ENCODE measurements around the gene ADAM8.
"Not testable (repeated sequence)": the region's sequence is repeated elsewhere in the genome, so short reads cannot be mapped to it uniquely, and the experiment has no call there.

Gene ADAM8

DNA sequence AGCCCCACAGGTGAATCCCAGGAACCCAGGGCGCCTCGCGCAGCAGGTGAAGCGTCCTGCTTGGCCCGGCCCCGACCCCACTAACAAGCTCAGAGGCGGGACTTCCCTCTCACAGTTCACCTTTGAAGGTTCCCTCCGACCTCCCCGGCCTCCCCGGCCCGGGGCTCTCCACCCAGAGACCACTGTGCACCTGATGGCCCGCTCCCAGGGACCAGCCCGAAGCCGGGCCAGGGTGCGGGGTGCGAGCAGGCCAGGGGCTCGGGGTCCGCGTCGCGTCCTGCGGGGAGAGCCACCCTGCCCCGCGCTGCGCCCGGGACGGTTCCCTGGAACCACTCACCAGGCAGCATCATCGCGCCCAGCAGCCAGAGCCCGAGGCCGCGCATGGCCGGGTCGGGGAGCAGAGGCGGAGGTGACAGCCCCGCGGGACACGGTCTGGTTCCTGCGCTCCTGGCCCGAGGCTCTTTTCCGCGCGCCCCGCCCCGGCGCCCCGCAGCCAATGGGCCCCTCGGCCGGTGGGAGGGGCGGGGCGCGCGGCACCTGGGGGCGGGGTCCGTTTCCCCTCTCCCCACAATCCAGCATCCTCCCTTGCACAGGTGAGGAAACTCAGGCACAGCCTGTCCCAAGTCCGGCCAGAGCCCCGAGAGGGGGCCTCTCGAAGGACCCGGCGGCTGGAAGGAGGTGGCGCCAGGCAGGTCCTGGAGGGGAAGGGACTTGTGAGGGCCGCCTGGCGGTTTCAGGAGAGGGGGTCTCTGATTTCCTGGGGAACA is at the start of gene ADAM8:
ADAM8 (minus strand) TSS at position 434 of the 767 bp plus-strand sequence; CDS start at position 383, 51 bp downstream.
- in situ Hi-C loops (cut with HindIII; ENCODE audit: low pct_ligation_motif_present, low pct_unique_long_range_greater_than_20kb, low sequenced_read_pairs) = no loop called here
- peak; percentile 59 for DNase-seq

DNA sequence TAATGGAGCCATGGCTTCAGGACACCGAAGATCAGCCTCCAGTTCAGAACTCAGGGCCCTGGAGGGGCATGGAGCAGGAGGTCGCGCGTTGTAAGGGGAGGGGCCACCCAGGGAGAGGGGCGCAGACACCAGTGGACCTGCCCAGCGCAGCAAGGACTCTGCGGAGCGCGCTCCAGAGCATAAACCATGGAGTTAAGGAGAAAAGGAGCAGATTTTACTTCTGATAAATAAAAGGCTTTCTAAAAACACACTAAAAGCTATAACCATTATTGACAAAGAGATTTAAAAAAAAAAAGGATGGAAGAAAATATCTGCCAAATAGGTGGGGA is 49.5 kb upstream of the ADAM8 start:
- in situ Hi-C loops (cut with HindIII; ENCODE audit: low pct_ligation_motif_present, low pct_unique_long_range_greater_than_20kb, low sequenced_read_pairs) = no loop called here
- no peak for DNase-seq

DNA sequence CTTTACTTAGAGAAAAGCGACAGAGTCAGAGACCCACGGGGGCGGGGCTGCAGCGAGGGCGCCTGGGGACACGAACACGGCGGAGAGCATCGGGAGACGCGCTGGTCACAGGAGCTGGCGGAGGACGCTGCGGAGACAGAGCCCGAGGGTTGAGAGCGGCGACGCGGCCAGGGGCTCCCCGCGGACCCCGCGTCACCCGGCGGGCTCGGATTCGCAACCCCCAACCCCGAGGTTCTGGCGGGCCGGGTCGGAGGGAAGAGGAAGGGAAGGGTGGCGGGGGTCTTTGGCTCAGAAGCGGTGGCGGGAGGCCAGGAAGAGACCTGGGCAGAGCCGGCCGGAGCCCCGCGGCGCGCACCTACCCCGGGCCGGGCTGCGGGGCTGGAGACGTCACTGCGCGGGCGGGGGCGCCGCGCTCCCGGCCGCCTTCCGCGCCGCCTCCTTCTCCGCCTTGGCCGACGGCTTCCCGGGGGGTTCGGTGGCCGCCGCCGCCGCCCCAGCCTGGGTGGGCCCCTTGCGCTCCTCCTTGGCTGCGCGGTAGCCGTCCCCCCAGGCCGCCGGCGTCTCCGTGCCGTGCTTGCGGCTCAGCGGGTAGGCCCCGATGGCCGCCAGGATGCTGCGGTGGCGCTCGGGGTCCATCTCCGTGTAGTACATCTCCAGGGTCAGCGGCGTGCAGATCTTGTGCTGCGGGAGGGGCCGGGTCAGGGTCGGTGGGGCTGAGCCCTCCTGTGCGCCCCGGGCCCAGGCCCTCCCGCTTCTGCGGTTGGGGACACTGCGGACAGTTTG is 49.0 kb upstream of the ADAM8 start:
- in situ Hi-C loops (cut with HindIII; ENCODE audit: low pct_ligation_motif_present, low pct_unique_long_range_greater_than_20kb, low sequenced_read_pairs) = no loop called here

DNA sequence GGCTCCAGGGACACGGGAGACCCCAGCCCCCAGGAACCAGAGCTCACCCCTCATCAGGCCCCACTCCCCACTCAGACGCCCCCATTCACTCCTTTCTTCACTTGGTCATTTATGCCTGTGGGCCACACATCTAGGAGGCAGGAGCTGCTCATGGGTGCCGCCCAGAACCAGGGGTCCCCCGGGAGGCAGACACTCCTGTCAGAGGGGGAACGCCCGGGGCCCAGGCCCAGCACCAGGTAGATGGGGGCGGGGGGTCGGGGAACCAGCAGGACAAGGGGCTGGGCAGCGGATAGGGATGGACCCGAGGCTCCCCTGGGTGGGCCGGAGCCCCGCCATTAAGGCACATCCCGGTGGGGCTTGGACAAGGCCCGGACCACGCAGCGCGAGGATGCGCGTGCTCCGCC is 48.2 kb upstream of the ADAM8 start:
- in situ Hi-C loops (cut with HindIII; ENCODE audit: low pct_ligation_motif_present, low pct_unique_long_range_greater_than_20kb, low sequenced_read_pairs) = no loop called here
- no peak for DNase-seq

More for the DNA sequence above, 49.0 kb upstream of the ADAM8 start:
- DNase-seq = no peak

DNA sequence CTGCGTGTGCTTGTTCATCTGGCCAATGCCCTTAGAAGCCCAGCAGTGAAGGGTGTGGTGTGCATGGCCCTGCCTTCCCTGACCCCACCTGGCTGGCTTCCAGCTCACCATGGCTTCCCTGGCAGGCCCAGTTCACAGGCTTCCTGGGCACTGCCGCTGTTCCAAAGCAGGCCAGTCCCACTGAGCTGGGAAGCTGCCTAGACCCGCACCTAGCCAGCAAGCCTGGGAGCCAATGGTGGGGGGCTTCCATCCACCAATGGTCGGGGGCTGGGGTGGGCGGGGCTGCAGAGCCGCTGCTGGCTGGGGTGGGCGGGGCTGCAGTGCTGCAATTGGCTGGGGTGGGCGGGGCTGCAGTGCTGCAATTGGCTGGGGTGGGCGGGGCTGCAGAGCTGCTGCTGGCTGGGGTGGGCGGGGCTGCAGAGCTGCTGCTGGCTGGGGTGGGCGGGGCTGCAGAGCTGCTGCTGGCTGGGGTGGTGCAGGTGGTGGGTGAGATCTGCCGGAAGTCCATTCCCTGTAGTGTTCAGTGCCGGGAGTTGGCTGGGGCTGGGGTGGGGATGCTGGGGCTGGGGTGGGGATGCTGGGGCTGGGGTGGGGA is 47.6 kb upstream of the ADAM8 start:
- DNase-seq = peak; percentile 57
- in situ Hi-C loops (cut with HindIII; ENCODE audit: low pct_ligation_motif_present, low pct_unique_long_range_greater_than_20kb, low sequenced_read_pairs) = no loop called here

DNA sequence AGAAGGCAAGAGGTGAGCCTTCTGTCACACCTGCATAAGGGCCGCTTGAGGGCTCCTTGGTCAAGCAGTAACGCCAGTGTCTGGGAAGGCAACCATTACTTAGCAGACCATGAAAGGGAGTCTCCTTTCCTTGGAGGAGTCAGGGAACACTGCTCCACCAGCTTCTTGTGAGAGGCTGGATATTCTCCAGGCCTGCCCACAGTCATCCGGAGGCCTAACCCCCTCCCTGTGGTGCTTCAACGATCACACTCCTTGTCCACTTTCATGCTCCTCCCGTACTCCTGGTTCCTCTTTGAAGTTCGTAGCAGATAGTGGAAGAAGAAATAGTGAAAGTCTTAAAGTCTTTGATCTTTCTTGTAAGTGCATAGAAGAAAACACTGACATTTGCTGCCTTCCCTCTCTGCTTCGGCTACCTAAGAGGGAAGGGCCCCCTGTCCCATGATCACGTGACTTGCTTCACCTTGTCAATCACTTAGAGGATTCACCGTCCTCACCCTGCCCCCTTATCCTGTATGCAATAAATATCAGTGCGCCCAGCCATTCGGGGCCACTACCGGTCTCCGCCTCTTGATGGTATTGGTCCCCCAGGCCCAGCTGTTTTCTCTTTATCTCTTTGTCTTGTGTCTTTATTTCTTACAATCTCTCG is 45.5 kb upstream of the ADAM8 start:
- in situ Hi-C loops (cut with HindIII; ENCODE audit: low pct_ligation_motif_present, low pct_unique_long_range_greater_than_20kb, low sequenced_read_pairs); DNase-seq: not testable (repeated sequence)

DNA sequence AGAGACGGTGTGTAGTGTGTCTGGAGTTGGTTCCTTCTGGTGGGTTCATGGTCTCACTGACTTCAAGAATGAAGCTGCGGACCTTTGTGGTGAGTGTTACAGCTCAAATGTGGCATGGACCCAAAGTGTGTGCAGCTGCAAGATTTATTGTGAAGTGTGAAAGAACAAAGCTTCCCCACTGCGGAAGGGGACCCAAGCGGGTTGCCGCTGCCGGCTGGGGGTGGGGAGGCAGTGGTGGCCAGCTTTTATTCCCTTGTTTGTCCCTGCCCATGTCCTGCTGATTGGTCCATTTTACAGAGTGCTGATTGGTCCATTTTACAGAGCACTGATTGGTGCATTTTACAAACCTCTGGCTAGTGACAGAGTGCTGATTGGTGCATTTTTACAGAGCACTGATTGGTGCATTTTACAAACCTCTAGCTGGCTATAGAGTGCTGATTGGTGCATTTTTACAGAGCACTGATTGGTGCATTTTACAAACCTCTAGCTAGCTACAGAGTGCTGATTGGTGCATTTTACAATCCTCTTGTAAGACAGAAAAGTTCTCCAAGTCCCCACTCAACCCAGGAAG is 44.3 kb upstream of the ADAM8 start:
- DNase-seq; in situ Hi-C loops (cut with HindIII; ENCODE audit: low pct_ligation_motif_present, low pct_unique_long_range_greater_than_20kb, low sequenced_read_pairs): not testable (repeated sequence)

DNA sequence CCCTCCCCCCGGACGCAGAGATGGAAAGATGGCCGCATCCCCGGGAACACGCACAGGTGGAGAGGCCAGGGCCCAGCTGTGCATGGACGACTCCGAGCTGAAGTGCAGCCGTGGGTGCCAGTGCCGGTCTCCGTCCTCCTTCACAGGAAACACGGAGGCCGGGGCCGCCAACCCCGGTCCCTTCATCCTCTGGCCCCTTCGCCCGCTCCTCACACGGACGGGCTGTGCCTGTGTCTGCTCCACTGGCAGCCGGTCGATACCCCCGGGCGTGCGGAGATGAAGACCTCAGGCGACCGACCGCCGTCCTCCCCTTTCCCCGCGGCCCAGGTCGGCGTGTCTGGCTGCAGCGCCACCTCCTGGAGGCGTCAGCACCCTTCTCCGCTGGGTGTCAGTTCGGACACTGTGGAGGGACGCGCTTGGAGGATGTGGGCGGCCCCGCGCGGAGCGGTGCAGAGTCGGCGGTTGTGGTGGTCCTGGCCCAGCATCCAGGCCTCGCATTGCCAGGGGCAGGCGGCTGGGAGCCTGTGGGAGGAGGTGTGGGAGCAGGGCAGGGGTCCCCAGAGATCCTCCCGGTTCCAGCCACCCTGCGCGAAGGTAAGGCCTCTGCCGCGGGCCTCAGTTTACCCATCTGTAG is 41.9 kb upstream of the ADAM8 start:
- in situ Hi-C loops (cut with HindIII; ENCODE audit: low pct_ligation_motif_present, low pct_unique_long_range_greater_than_20kb, low sequenced_read_pairs) = no loop called here
- peak; percentile 82 for DNase-seq

DNA sequence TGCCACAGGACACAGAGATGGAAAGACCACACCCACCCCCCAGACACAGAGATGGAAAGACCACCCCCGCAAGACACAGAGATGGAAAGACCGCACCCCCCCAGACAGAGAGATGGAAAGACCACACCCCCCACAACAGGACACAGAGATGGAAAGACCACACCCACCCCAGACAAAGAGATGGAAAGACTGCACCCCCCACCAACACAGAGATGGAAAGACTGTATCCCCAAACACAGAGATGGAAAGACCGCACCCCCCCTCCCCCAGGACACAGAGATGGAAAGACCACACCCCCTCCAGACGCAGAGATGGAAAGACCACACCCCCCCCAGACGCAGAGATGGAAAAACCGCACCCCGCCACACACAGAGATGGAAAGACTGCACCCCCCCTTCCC is 40.1 kb upstream of the ADAM8 start:
- DNase-seq = no peak
- in situ Hi-C loops (cut with HindIII; ENCODE audit: low pct_ligation_motif_present, low pct_unique_long_range_greater_than_20kb, low sequenced_read_pairs) = no loop called here

DNA sequence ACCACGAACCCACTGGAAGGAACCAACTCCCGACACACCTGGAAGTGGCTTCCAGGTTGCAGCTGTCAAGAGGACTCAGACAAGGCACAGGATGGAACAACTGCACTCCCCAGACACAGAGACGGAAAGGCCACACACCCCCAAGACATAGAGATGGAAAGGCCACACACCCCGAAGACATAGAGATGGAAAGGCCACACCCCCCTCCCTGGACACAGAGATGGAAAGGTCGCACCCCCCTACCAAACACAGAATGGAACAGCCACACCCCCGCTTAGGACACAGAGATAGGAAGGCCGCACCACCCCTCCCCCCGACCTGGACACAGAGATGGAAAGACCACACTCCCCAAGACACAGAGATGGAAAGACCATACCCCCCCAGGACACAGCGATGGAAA is 39.6 kb upstream of the ADAM8 start:
- in situ Hi-C loops (cut with HindIII; ENCODE audit: low pct_ligation_motif_present, low pct_unique_long_range_greater_than_20kb, low sequenced_read_pairs) = no loop called here
- DNase-seq = no peak

DNA sequence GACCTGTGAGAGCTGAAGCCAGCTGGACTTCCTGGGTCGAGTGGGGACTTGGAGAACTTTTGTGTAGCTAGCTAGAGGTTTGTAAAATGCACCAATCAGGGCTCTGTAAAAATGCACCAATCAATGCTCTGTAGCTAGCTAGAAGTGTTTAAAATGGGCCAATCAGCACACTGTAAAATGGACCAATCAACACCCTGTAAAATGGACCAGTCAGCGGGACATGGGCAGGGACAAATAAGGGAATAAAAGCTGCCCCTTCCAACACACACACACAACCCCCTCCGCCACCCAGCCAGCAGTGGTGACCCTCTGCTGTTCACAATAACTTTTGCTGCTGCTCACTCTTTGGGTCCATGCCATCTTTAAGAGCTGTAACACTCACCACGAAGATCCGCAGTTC is 39.2 kb upstream of the ADAM8 start:
- DNase-seq = peak; percentile 35
- in situ Hi-C loops (cut with HindIII; ENCODE audit: low pct_ligation_motif_present, low pct_unique_long_range_greater_than_20kb, low sequenced_read_pairs) = no loop called here

DNA sequence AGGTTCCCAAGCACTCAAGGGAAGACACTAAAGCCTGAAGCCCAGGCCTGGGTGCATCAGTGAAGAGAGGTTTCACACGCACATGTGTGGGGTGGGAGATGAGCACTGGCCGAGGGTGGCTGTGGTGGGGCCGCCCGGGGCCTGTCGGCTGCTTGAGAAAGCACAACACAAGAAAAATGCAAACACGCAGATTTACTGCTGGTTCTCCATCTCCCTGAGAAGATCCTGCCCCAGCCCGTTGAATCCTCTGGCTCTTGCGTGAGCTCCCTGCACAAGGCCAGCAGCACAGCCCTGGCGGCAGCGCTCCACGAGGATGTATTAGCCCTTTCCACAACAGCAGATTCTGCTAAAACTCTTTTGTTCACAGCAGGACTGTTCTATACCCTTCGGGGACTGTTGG is 38.2 kb upstream of the ADAM8 start:
- in situ Hi-C loops (cut with HindIII; ENCODE audit: low pct_ligation_motif_present, low pct_unique_long_range_greater_than_20kb, low sequenced_read_pairs) = no loop called here
- DNase-seq = no peak

DNA sequence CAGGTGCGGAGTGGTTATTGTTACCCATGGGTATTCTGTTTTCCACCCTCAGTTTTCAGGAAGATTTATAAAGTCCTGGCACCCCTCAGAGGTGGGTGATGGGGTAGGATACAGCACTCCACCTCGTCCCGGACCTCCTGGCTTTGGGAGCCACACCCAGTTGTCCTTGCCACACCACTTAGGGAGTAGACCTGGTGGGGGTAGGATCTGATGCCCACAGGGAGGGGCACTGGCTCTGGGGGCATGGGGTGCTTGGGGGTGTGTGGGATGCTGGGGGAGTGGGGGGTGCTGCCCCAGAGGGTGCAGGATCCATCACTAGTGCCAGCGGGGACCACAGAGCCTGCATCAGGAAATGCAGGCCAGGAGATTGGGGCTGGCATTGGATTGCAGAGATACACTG is 36.5 kb upstream of the ADAM8 start:
- in situ Hi-C loops (cut with HindIII; ENCODE audit: low pct_ligation_motif_present, low pct_unique_long_range_greater_than_20kb, low sequenced_read_pairs) = no loop called here

DNA sequence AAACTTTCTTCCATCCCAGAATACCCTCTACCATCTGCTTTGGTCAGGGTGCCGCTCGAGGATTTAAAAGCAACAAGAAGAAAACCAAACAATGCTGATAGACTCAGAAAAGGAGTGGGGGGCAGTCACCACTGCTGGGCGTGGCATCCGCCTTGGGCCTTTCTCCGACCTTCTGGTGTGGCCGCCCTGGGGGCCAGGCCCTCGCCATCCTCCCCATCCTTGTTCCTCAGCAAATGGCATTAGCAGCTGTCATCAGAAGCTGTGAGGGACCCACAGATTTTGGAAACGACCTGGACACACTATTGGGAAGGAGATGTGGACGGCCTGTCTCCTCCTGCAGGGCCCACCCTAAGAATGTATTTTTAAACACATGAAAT is 36.1 kb upstream of the ADAM8 start:
- in situ Hi-C loops (cut with HindIII; ENCODE audit: low pct_ligation_motif_present, low pct_unique_long_range_greater_than_20kb, low sequenced_read_pairs) = no loop called here
- no peak for DNase-seq

More for the DNA sequence above, 36.5 kb upstream of the ADAM8 start:
- DNase-seq = no peak

DNA sequence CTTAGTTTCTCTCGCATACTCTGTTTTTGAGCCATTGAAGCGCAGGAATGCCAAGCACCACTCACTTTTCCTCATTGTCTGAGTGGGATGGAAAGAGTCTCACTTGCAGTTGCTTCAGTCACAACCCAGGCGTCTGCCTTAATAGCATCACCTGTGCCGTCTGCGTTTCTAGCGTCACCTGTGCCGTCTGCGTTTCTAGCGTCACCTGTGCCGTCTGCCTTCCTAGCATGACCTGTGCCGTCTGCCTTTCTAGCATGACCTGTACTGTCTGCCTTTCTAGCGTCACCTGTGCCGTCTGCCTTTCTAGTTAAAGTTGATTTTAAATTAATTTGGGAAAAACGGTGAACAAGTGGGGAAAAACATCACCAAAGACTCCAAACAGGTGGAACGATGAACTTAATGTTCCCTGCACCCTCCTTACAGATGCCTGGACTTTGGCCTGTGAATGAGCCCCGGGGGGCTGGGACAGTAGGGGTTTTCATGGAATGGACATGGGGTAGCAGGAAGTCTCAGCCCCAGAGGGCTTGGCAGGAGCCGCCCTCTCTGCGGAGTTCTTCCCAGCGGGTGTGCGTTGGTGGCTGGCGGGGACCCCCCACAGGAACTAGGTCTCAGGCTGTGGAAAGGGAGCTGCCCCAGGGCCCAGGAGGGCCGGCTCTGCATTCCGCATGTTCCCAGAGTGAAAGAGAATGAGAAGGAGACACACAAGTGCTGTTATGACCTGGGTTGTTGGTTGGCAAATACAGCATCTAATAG is 35.5 kb upstream of the ADAM8 start:
- DNase-seq = no peak
- in situ Hi-C loops (cut with HindIII; ENCODE audit: low pct_ligation_motif_present, low pct_unique_long_range_greater_than_20kb, low sequenced_read_pairs) = no loop called here

DNA sequence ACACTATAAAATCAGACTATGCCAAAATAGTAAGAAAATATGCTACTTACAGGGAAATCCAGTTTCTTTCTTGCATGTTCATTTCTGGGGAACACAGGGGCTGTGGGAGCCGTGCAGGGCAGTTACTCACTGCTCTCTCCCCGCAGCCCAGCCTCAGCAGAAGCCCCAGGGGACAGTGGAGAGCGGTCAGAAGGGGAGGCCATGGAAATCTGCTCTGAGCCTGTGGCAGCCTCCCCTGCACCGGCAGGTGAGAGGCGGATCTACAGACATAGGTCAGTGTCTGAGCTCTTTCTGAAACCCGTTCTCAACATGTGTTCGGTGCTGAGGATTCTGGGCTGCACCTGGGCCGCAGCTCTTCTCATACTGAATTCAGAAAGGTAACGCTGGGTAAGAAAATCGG is 34.9 kb upstream of the ADAM8 start:
- no peak for DNase-seq
- in situ Hi-C loops (cut with HindIII; ENCODE audit: low pct_ligation_motif_present, low pct_unique_long_range_greater_than_20kb, low sequenced_read_pairs) = no loop called here

DNA sequence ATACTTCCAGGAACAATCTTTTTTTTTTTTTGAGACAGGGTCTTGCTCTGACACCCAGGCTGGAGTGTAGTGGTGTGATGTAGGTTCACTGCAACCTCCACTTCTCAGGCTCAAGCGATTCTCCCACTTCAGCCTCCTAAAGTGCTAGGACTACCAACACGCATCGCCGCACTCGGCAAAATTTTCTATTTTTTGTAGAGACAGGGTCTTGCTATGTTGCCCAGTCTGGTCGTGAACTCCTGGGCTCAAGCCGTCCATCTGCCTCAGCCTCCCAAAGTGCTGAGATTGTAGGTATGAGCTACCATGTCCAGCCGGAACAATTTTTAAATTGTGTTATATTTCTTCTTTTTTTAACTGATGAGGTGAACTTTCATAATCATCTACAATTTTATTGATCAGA is 34.1 kb upstream of the ADAM8 start:
- in situ Hi-C loops (cut with HindIII; ENCODE audit: low pct_ligation_motif_present, low pct_unique_long_range_greater_than_20kb, low sequenced_read_pairs) = no loop called here

DNA sequence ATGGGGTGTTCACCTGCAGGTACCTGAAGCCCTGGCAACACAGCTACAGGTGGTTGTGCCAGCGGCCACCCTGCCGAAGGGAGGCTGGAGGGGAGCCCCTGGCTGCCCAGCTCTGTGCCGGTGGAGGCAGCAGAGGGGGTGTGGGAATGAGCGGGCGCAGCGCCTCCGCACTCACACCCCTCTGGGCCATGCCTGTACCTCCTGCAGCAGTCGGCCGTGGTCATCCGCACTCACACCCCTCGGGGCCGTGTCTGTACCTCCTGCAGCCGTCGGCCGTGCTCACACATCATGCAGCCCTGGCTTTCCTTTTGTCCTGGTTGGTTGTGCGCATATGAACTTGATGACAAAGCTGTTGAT is 33.7 kb upstream of the ADAM8 start:
- in situ Hi-C loops (cut with HindIII; ENCODE audit: low pct_ligation_motif_present, low pct_unique_long_range_greater_than_20kb, low sequenced_read_pairs) = no loop called here
- DNase-seq = no peak

More for the DNA sequence above, 34.1 kb upstream of the ADAM8 start:
- DNase-seq = no peak
